Measurements from ENCODE around the gene ABCG5.

DNA sequence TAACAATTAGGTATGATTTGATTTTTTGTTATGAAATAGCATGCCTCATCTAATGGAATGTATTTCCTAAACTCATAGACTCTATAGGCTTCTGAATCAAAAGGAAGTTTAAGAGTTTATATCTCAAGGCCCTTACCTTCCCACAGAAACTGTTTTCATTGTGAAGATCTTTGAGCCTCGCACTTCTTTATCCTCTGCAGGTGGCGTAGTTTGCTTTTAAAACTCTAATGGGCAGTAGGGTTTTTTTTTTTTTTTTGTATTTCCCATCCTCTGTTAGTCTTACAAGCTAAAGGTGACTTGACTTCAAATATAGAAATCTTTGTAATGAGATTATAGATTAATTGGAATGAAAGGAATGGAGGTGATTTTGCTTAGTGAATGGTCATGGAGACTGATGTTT, 36.5 kb downstream of the ABCG5 start:
- no peak for TF ChIP-seq CTCF (IDR thresholded peaks at IDR 0.05; ENCODE audit: poor library complexity)
- TF ChIP-seq EZH2phosphoT487 (IDR thresholded peaks at IDR 0.05; ENCODE audit: low read depth, severe bottlenecking, unreplicated experiment) = no peak
- TF ChIP-seq EZH2 (IDR thresholded peaks at IDR 0.05; ENCODE audit: borderline replicate concordance) = no peak
